A673 (cell line): ENCODE measurements around the gene WWC1.

Experiments
- CTCF ChIP-seq: fragments of 300-800, 200-600 bp; sonication (generic); conservative IDR thresholded peaks from 2 replicates; pipeline ENCODE4 v1.5.1; 2017; ENCODE audit warnings: low read depth, mild to moderate bottlenecking, antibody characterized with exemption, low read length, moderate library complexity, mixed read lengths
- EZH2 ChIP-seq: fragments of 200-600 bp; sonication (generic); IDR thresholded peaks from 2 replicates; pipeline ENCODE4 v1.6.1; 2017; ENCODE audit warnings: borderline replicate concordance, low read depth, mild to moderate bottlenecking, mixed read lengths, antibody characterized with exemption, low read length; ENCODE audit not compliant: poor library complexity, severe bottlenecking

- TF ChIP-seq CTCF (no peak), EZH2 (no peak)
Measured at GRCh38 chr5:168513861-168514428, 222.5 kb downstream of the WWC1 start.
